Measurements from ENCODE around the gene NUCB2.

The NUCB2 gene

GRCh38 chr11:17272801-17273200 lies 3.7 kb upstream of the NUCB2 start:
- Histone ChIP-seq H3K4me3 (no peak overlapping the region), H3K27ac (no peak overlapping the region)
- no peak for TF ChIP-seq CTCF (IDR thresholded peaks at IDR 0.05)
- DNase-seq (ENCODE audit: low spot score), result no peak

- no peak overlapping the region for H3K27ac ChIP-seq
- TF ChIP-seq CTCF (IDR thresholded peaks at IDR 0.05), result no peak
- no peak for DNase-seq (ENCODE audit: low spot score)
- no peak overlapping the region for H3K4me3 ChIP-seq
Measured at GRCh38 chr11:17273211-17273610, 3.3 kb upstream of the NUCB2 start.

- Histone ChIP-seq H3K4me3 (no peak overlapping the region), H3K27ac (no peak overlapping the region)
- no peak for DNase-seq (ENCODE audit: low spot score)
- no peak for TF ChIP-seq CTCF (IDR thresholded peaks at IDR 0.05)
Measured at GRCh38 chr11:17273668-17274282, 2.8 kb upstream of the NUCB2 start.

- no peak for DNase-seq (ENCODE audit: low spot score)
Measured at GRCh38 chr11:17275400-17276235, 921 bp upstream of the NUCB2 start.

GRCh38 chr11:17277024-17277584 lies 565 bp downstream of the NUCB2 start:
- peak; percentile 83 for DNase-seq (ENCODE audit: low spot score)
- Histone ChIP-seq H3K27ac (peak overlapping the region; percentile 93), H3K4me3 (peak overlapping the region; percentile 95)
- no peak for TF ChIP-seq CTCF (IDR thresholded peaks at IDR 0.05)

More at GRCh38 chr11:17275400-17276235, 921 bp upstream of the NUCB2 start:
- TF ChIP-seq CTCF (IDR thresholded peaks at IDR 0.05), result no peak
- peak overlapping the region; percentile 95 for H3K4me3 ChIP-seq
- peak overlapping the region; percentile 93 for H3K27ac ChIP-seq

GRCh38 chr11:17280494-17281127 lies 4.1 kb downstream of the NUCB2 start:
- no peak for TF ChIP-seq CTCF (IDR thresholded peaks at IDR 0.05)
- no peak for DNase-seq (ENCODE audit: low spot score)

More at GRCh38 chr11:17280494-17281127, 4.1 kb downstream of the NUCB2 start:
- Histone ChIP-seq H3K27ac (no peak overlapping the region), H3K4me3 (no peak overlapping the region)

Measured in coronary artery (tissue), 2 donors.